Activated gamma-delta T cell (primary cell): ENCODE measurements around the gene KDM8.
"Not testable (repeated sequence)": the region's sequence is repeated elsewhere in the genome, so short reads cannot be mapped to it uniquely, and the experiment has no call there.

Experiments
- DNase-seq: peaks from one replicate; lab custom pipeline; 2025; lab: John Stamatoyannopoulos, UW

KDM8 gene

DNA sequence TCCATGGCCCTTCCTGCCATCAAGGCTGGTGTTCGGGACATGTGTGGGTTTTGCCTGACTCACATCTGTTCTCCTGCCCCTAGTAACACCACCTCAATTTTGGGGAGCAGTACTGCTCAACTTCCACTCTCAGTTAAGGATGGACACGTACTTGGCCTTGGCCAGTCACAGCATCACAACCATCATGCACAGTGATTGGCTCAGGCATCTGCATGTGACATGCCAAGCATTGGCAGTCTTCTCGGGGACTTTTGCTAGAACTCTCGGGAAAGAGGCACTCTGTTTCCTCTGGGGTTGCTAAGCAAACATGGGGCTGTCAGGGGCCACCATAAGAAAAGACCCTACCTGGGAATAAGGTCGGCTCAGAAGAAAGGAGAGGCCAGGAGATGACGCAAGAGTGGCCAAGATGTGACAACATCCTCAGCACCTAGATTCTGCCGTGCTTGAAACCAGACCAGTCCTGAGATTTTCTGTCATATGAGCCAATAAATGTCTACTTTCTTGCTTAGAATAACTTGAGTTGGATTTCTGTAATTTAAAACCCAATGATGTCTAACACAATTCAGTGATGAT, 11.9 kb upstream of the KDM8 start:
- DNase-seq: no peak

DNA sequence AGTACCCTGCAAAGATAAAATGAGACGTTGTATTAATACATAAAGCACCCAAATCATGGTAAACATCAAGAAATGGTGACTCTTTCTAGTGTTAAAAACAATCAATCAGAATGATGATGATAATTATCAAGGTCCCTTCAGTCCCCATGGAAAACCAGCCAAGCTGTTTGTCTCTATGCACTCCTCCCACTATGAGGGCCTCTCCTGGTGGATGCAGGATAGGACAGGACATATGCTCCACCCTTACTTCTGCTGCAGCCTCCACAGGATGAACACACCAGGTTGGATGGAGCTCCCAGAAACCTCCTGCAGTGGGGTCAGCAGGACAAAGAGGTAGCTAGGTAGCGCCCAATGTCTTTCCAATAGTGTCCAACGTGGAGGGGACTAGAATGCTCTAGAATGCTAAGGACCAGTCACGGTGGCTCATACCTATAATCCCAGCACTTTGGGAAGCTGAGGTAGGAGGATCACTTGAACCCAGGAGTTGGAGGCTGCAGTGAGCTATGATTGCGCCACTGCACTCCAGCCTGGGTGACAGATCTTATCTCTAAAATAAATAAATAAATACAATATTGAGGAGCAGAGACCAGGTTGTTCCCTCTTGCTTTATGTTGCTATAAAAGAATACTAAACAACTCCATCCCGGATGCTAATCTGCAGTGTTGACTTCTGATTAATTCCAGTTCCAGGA, 9.9 kb upstream of the KDM8 start:
- no peak for DNase-seq

DNA sequence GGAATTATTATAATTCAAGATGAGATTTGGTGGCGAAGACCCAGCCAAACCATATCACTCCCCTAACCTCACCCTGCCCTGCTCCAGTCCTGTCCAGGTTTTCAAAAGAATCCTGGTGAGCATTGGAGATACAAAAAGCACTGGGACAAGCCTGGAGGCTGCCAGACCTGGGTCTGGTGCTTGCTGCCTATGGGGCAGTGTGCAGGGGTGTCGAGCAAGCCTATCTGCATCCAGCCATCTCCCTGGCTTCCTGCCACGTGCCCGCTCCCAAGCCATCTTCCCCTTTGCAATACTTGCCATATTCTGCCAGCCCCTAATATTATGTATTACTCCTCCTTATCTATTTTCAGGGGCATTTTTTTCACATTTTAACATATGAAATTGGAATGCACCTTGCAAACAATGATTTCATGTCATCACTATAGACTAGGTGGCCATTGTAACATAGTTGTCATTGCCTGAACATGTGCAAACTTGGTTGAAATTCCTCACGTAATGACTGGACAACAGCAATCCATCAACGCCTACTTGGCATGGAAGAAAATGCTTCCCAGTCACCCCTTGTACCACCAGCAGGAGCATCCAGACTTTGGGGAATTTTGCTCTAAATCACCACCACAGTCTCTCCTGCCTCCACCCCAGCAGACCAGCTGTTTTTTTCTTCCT, 8.1 kb upstream of the KDM8 start:
- no peak for DNase-seq

DNA sequence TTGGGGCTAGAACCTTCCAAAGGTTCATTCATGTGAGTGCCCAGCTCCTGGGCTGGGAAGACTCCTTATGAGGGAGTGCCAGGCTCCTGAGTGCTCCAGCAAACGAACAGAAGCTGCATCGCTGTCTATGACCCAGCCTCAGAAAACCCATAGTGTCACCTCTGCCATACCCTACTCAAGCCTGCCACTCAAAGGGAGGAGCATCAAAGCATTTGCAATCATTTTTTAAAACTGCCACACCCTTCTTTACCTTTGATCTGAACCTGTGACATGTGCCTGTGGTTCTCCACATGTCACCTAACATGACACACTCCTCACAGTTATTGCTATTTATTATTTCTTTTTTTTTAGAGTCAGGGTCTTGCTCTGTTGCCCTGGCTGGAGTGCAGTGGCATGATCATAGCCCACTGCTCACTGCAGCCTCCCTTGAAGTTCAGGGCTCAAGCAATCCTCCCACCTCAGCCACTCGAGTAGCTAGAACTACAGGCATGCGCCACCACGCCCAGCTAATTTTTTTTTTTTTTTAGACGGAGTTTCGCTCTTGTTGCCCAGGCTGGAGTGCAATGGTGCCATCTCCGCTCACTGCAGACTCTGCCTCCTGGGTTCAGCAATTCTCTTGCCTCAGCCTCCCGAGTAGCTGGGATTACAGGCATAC, 7.3 kb upstream of the KDM8 start:
- DNase-seq: no peak

DNA sequence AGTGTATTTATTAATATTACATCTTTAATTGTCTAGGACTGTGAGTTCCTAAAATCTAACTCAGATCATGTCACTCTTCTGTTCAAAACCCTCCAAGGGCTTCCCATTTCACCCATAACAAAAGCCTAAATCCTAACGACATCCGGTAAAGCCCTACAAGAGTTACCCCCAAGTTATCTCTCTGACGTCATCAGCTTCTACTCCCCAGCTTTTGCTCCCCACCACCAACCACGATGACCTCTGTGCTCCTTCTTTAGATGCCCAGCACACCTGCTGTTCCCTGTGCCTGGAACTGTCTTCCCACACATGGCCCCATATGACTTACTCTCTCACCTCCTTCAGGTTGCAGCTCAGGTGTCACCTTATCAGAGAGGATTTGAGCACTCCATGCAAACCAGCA, 6.3 kb upstream of the KDM8 start:
- DNase-seq: no peak

DNA sequence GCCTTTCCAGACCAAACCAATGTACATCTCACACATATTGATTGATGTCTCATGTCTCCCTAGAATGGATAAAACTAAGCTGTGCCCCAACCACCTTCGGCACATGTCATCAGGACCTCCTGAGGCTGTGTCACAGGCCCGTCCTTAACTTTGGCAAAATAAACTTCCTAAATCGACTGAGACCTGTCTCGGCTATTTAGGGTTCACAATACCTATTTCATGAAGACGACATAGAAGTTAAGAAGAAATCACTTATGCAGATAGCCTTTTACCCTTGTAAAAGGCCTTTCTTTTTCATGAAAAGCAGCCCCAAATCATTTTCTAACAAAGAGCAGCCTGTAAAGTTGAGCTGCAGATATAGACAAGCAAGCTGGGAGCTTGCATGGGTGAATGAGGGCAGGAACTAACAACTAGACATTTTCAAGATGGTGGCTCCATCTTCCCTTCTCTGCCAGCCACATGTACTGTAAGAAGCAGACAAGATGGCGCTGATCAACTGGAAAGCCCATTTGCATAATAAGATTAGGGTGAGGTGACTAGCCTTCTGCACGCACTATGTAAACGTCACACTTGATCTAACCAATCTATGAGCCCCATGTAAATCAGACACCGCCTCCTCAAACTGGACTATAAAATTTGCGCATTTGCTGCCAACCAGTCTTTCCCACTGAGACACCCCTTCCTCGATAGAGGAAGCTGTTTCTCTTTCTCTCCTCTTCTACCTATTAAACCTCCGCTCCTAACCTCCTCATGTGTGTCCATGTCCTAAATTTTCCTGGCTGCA, 4.7 kb upstream of the KDM8 start:
- no peak for DNase-seq

DNA sequence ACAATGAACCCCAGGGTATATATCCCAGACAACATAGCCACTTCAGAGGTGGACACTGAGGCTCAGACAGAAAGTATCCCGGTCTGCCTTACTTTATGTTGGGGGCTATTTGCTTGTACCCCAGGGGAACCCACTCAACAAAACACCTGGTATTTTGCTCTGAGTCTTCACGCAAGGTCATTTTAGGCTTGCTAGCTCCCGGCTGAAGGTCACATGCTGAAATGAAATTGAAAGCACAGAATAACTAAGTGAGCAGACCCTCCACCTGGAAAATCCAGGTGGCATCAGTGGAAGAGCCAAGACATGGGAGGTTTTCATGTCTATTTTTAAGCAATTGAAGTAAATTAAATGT, 4.1 kb upstream of the KDM8 start:
- DNase-seq: no peak

DNA sequence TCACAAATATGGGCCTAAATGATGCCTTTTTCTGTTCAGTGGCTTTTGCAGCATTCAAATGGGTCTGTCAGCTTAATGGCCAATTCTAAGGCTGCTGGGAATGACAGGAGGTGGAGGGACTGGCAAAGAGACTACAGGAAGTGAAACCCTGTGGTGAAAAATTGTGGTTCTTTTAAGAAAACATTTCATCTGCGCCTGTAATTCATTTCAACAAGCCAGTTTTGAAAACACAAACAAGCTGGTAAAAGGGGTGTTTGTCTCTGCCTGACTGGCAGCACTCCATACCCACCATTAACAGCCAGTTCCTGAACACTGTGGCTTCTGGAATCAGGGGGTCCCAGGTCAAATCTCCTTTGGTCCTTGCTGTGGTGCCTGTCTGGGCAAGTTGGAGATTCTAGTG, 3.6 kb upstream of the KDM8 start:
- DNase-seq: no peak

DNA sequence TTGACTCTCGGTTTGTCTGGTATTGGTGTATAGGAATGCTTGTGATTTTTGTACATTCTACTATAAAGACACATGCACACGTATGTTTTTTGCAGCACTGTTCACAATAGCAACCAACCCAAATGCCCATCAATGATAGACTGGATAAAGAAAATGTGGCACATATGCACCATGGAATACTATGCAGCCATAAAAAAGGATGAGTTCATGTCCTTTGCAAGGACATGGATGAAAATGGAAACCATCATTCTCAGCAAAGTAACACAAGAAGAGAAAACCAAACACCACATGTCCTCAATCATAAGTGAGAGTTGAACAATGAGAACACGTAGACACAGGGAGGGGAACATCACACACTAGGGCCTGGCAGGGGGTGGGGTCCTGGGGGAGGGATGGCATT, 2.4 kb upstream of the KDM8 start:
- not testable (repeated sequence) for DNase-seq

DNA sequence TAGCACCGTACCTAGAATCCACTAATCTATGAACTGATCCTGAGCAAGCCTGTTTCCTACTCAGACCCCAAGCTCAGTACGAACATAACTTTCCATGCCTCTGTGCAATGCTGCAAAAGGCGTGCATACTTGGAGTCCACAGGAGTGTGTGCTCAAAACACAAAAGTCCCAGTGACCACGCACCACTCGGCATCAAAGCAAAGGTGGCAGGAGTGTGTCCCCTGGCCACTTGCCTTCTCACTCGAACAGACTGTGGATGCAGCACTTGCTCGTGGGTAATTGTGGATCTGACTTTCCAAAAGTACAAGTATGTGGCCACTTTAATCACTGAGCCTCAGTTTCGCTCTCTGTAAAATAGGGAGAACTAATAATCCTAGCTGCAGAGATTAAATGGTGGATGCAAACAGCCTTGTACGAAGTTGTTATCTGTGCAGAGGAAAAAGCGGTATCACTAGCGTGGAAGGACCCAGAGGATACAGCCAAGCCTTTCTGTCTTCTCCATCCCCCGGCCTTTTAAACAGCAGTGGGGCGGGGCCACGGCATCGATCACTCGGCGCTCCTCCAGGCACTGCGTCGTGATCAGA, 311 bp upstream of the KDM8 start:
- peak; percentile 80 for DNase-seq

DNA sequence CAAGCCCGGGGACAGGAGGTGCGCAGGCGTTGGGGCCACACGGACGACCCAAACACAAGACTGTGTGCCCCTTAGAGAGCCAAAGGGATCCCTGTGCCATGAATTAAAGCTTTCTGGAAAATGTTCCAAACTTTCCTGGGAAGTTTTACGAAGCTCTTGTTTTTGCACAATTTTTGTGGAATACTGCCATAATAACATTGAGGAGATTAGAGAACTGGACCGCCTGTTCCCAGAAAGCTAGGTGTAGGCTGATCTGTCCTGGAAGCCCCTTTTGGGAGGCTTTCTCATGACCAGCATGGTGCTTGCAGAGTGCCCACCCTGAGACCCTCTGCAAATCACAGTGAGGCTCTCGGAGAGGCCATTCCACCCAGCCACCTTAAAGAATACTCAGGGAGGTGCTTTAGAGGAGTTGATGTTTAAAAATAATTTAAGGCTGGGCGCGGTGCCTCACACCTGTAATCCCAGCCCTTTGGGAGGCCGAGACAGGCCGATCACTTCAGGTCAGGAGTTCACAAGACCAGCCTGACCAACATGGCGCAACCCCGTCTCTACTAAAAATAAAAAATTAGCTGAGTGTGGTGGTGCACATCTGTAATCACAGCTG, 1.1 kb downstream of the KDM8 start:
- no peak for DNase-seq

DNA sequence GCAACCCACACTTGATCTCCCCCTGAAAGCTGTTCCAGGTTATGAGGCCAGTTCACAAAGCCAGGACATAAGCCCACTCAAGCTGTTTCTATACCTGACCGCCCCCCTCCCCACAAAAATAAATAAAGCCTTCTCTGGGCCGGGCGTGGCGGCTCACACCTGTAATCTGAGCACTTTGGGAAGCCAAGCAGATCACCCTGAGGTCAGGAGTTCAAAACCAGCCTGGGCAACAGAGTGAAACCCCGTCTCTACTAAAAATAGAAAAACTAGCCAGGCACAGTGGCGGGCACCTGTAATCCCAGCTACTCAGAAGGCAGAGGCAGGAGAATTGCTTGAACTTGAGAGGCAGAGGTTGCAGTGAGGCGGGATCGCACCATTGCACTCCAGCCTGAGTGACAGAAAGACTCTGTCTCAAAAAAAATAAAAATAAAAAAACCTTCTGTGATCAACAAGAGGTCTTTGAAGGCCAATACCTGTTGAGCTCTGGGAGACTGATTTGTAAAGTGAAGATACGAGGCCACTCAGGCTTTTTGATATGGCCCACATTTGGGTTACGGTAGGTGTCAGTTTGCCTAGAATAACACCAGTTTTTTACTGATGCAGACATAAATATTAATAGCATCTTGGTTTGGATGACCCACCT, 2.2 kb downstream of the KDM8 start:
- DNase-seq: no peak

DNA sequence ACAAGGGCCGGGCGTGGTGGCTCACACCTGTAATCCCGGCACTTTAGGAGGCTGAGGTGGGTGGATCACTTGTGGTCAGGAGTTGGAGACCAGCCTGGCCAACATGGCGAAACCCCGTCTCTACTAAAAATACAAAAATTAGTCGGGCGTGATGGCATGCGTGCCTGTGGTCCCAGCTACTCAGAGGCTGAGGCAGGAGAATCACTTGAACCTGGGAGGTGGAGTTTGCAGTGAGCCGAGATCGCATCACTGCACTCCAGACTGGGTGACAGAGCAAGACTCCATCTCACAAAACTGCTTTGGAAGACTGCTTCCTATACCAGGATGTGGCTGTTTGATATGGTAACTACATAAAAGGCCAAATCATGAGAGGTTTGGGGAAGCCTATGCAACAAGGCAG, 3.8 kb downstream of the KDM8 start:
- not testable (repeated sequence) for DNase-seq

DNA sequence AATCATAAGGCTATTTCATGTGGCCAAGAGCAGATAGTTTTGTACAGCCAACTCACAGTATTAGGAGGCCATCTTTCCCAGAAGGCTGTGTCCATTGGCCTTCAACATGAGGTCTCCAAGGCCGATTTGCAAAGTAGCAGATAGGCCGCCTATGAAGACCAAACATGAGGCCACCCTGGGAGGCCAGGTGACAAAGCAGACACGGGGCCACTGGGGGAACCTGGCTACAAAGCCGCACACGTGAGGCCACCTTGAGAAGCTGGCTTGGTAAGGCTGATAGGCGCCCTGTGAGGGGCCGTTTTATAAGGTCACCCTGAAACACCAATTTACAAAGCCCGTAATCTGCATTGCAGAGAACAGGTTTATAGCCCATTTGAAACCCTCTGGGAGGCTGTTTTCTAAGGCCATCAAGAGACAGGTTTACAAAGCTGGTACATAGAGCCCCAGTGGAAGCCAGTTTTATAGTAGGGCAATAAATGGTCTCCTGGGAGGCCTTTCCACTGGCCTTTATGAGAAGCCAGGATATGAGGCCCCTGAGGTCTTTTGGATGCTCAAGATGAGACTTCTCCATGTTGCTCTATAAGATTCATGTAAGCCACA, 4.9 kb downstream of the KDM8 start:
- DNase-seq: no peak

DNA sequence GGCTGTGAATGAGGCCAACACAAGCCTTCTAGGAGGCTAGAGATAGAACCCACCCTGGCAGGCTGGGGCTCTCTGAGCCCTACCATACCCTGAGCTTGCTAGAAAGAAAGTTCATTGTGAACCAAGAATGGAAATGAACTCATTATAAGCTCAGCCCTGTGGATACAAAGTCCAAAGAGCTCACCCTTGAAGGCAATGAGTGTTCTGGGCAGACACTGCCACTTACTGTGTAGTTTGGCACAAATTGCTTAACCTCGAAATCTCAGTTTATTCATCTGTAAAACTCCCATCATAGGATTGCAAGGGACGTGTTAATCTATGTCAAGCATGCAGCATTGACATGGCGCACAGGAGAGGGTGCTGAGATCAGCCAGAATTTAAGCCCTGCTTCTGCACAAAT, 5.5 kb downstream of the KDM8 start:
- DNase-seq: no peak

DNA sequence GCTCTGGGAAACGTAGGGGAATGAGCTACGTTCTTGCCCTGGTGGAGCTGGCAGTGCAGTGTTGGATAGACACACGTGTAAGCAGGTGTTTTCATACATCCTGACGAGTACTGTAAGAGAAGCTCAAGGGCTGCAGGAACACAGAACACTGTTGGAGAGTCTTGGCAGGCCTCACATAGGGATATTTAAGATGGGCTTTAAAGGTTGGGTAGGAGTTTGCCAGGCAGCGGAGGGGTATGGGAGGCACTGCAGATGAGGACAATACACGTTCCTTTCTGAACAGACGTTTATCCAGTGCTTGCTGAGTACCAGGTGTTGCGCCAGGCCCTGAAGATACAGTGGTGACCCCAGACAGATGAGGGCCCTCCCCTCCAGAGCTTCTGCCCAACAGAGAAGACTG, 6.3 kb downstream of the KDM8 start:
- no peak for DNase-seq

DNA sequence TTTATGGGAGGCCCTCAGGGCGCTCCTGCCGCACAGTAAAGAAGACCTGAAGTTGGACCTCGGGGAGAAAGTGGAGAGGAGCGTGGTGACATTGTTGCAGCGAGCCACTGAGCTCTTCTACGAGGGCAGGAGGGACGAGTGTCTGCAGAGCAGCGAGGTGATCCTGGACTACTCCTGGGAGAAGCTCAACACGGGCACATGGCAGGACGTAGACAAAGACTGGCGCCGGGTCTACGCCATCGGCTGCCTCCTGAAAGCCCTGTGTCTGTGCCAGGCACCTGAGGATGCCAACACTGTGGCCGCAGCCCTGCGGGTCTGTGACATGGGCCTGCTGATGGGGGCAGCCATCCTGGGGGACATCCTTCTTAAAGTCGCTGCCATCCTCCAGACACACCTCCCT, 6.8 kb downstream of the KDM8 start:
- DNase-seq: no peak

DNA sequence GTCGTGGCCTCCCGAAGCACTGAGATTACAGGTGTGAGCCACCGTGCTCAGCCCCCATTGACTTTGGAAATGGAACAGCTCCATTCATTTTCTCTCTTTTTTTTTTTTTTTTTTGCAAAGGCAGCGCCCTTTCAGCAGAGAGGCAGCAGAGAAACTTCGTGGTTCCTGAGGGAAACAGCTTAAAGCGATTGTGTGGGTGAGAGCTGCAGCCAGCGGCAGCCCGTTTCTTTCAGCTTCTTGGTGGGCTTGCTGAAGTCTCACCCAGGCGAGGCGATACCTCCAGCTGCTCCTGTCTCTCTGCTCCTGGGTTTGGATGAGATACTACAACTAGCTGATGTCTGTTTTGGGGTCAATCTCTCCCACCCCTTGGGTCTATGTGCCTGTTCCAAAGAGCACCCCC, 7.7 kb downstream of the KDM8 start:
- no peak for DNase-seq

DNA sequence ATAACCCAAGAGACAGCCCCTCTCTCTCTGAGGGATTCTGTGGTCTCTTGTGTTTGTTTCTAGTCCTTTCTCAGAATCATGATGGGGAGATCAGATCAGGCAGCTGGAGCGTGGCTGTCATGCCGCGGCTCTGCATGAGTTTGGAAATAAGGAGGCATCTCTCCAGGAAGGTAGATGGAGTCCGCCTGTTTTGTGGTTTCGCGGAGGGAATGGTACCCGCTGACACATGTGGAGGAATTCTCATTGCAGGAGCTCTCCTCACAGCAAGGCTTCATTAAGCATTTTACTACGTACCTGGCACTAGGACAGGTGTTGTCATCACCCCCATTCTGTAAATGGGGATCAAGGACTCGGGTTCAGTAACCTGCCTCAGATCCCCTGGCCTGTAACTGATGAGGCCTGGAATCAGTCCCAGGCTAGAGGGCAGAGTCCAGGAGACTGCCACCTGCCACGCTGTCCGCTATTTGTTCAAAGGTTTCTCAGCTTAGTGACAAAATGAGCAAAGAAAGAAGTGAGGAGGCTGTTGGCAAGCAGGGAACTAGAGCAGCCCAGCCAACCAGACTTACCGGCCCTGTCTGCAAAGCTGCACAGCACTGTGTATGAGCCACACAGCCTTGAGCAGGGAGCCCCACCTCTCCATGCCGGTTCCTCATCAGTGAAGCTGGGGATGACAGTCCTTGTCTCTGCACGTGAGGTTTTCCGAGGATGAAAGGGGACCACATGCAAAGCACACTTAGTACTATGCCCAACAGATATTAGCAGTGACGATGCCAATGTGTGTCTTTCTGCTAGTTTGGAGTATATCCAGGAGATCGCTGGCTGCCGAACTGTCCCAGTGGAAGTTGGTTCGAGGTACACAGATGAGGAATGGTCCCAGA, 11.0 kb downstream of the KDM8 start:
- no peak for DNase-seq

DNA sequence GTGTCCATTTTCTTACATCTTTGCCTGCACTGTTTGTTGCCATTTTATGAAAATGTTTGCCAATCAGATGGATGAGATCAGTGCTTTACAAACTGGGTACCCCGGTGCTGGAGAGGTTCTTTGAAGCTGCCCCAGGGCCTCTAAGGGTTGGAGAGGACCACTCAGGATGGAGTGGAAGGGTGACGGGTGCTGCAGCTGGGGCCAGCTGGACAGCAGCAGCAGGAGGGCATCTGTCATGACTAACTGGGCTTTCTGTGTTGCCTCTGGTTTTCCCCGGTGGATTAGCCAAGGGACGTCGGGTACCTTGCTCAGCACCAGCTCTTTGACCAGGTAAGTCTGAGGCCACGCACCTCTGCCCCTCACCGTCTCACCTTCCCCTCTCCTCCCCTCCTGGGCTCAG, 12.3 kb downstream of the KDM8 start:
- no peak for DNase-seq
